Measurements from ENCODE around the gene LRRC8C.

DNA sequence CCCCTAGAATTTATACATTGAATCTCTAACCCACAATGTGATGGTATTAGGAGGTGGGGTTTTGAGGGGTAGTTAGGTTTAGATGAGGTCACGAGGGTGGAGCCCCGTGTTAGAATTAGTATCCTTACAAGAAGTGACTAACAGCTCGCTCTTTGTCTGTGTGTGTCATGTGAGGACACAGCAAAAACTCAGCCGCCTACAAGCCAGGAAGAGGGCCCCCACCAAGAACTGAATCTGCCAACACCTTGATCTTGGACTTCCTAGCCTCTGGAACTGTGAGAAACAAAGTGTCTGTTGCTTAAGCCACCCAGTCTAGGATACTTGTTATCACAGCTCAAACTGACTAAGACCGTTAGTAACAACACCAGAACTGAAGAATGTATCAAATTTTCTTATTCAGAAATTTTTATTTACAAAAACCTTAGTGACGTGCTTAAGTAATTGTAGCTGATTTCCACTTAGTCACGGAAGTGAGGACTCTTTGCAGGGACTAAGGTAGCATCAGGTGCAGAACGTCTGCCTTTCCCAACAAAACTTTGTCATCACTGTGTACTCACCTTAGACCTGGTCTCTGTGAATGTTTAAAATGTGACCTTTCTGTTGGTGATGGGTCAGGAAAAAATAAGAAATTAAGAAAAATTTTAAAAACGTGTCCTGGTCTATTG is 24.5 kb upstream of the LRRC8C start:
- TF ChIP-seq CTCF (IDR thresholded peaks at IDR 0.05 in 8 of 11, conservative IDR thresholded peaks at IDR 0.05 in 3 of 11): no peak
- no peak for TF ChIP-seq POLR2A (IDR thresholded peaks at IDR 0.05)

All from spleen (tissue), 7 donors.